Dendritic cell treated with granulocyte-macrophage colony-stimulating factor and Interleukin-4, amounts not matched to agents 40 ng/mL and 50 ng/mL, for 4 days (primary cell): ENCODE measurements around the gene FER1L5.

Experiments
- H3K27ac Mint-ChIP-seq: one replicate; pipeline ENCODE4 v1.8.0; 2022; ENCODE audit warnings: mild to moderate bottlenecking, mixed read lengths
- H3K27me3 Mint-ChIP-seq: one replicate; pipeline ENCODE4 v1.8.0; 2022; ENCODE audit warnings: mild to moderate bottlenecking, mixed read lengths
- H3K36me3 Mint-ChIP-seq: one replicate; pipeline ENCODE4 v1.8.0; 2022; ENCODE audit warnings: low read depth, mixed read lengths
- H3K4me1 Mint-ChIP-seq: one replicate; pipeline ENCODE4 v1.8.0; 2022; ENCODE audit warnings: low read depth, mixed read lengths
- H3K4me3 Mint-ChIP-seq: one replicate; pipeline ENCODE4 v1.8.0; 2022; ENCODE audit warnings: mild to moderate bottlenecking, moderate library complexity, mixed read lengths
- H3K9me3 Mint-ChIP-seq: one replicate; pipeline ENCODE4 v1.8.0; 2022; ENCODE audit warnings: mixed read lengths
- intact Hi-C: fragments of 100-400 bp; cut with micrococcal nuclease; formaldehyde crosslinking; loops from one replicate; pipeline ENCODE4 v1.15.0; 2022

Gene FER1L5

DNA sequence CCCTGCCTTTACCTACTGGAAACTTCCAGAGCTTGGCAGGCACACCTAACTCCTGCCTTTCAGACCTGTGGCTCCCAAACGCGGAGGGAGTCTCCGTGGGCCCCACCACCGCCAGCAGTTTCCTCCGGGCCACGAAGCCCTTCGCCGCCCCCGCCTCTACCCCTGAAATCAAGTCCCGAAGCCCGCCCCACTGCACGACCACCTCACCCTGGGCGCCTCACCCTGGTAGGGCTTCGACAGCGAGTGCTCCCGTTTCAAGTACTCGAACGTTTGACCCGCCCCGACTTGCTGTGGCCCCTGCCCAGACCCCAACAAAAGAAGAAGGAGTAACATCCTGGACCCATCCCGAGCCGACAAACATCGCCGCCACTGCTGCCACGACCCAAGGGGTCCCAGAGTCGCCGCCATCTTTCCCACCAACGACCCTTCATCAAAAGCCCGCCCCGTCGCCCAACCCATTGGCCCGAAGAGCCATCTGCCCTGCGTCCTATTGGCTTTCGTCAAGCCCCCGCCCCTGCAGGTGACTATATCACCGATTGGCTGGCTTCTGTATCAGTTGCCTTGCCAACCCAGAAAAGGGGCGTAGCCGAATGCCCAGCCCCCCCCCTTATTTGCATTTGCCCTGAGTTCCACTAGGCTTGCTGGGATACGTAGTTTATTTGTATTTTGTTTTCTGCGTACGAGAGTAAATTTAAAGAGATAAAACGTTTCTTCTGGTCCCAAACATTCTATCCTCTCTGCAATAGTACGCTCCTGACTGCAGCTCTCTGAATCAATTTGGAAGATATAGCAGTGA, 97.3 kb downstream of the FER1L5 start, which contains the start of gene LMAN2L:
LMAN2L (minus strand) TSS at position 432 of the 796 bp plus-strand sequence; CDS start at position 408, 24 bp downstream.
- peak within 1 kb of the TSS; percentile 94 for H3K4me3 Mint-ChIP-seq
- peak within 1 kb of the TSS; percentile 91 for H3K27ac Mint-ChIP-seq
- H3K27me3 Mint-ChIP-seq = no peaks in the 10 kb centered on the region
- peaks cover 24% of the 10 kb centered on the region for H3K4me1 Mint-ChIP-seq
- intact Hi-C loops = loop anchor here (1.0 kb wide), 2 partner anchors 20 to 103 kb away; partner anchors contain the start of gene CNNM4
- H3K9me3 Mint-ChIP-seq = no peaks in the 10 kb centered on the region
- H3K36me3 Mint-ChIP-seq = peaks cover 34% of the 10 kb centered on the region

DNA sequence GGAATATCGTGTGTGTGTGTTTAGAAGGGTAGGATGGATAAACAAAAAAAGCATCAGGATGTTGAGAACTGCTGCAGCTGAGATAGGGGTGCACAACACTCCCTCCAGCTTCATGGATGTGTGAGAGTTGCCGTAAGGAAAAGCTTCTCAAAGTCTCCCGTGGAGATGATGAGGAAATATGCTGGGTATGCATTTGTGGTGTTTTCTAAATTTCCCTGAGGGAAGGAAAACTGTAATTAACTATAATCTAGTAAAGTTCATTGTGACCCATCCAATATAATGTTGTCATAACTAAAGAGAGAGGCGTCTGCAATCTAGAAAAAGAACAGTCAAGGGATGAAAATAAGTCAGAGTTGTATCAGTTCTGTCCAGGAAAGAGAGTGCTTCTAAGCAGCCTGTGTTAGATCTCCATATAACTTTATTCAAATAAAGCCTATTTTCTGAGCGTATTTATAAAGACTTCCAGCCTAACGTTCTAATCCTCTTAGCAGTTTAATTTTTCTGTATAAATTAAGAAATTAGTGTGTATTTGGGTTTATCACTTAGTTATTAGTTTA, 104.6 kb downstream of the FER1L5 start:
- peaks cover 11% of the 10 kb centered on the region for H3K4me1 Mint-ChIP-seq
- no peak overlapping the region for H3K27ac Mint-ChIP-seq
- no peaks in the 10 kb centered on the region for H3K36me3 Mint-ChIP-seq
- no peaks in the 10 kb centered on the region for H3K9me3 Mint-ChIP-seq
- H3K27me3 Mint-ChIP-seq = peaks cover 11% of the 10 kb centered on the region
- H3K4me3 Mint-ChIP-seq = no peak overlapping the region
- intact Hi-C loops = no loop called here

DNA sequence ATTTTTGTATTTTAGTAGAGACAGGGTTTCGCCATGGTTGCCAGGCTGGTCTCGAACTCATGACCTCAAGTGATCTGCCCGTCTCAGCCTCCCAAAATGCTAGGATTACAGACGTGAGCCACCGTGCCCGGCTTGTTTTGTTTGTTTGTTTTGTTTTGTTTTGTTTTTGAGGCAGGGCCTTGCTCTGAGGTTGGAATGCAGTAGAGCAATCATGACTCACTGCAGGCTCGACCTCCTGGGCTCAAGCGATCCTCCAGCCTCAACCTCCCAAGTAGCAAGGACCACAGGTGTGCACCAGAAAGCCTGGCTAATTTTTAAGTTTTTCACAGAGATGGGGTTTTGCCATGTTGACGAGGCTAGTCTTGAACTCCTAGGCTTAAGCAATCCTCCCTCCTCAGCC, 109.2 kb downstream of the FER1L5 start:
- no peak overlapping the region for H3K4me3 Mint-ChIP-seq
- no peaks in the 10 kb centered on the region for H3K36me3 Mint-ChIP-seq
- H3K9me3 Mint-ChIP-seq = no peaks in the 10 kb centered on the region
- intact Hi-C loops = no loop called here
- H3K27ac Mint-ChIP-seq = no peak overlapping the region
- H3K27me3 Mint-ChIP-seq = peaks cover 11% of the 10 kb centered on the region
- peaks cover 11% of the 10 kb centered on the region for H3K4me1 Mint-ChIP-seq

DNA sequence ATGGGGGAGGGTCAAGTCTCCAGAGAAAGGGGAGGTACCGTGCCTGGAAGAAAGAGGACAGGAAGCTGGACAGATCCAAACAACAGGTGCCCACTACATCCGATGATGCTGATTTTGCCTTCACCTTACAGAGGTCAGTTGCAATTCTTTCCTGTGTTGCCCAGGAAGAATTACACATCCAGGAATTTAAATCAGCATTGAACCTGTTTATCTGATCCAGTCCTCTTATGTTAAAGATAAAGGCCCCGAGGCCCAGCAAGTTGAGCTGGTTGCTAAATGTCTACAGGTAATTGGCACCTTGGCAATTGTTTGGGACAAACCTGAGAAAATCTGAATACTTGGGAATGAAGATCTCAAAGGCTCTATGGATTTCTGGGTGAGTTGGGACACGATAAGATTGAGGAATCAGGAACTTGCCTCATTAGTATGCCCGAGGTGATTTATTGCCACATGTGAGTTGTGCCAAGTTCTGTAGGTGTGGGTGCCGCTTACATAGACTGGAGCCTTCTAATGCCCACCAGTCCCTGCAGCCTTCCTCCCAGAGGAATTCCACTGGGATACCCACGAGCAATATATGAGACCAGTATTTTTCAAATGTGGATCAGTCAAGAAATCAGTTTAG, 111.2 kb downstream of the FER1L5 start:
- Mint-ChIP-seq H3K4me1 (no peaks in the 10 kb centered on the region), H3K27ac (no peak overlapping the region), H3K4me3 (no peak overlapping the region), H3K9me3 (no peaks in the 10 kb centered on the region), H3K36me3 (no peaks in the 10 kb centered on the region), H3K27me3 (peaks cover 12% of the 10 kb centered on the region)
- intact Hi-C loops = no loop called here

DNA sequence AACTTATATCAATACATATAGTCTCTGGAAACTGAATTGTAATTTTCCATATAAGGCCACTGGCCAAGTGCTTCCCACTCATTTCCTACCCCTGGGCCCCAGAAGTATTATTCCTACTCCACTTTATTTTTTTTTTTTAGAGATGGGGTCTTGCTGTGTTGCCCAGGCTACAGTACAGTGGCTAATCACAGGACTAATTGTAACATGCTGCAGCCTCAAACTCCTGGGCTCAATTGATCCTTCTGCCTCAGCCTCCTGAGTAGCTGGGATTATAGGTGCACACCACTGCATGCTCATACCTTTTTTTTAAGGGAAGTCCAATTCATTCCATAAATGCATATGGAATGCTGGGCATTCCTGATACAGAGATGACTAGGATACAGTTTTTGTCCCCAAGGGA, 111.8 kb downstream of the FER1L5 start:
- Mint-ChIP-seq H3K9me3 (no peaks in the 10 kb centered on the region), H3K4me1 (peaks cover 4% of the 10 kb centered on the region), H3K27ac (no peak overlapping the region), H3K4me3 (no peak overlapping the region), H3K27me3 (peaks cover 12% of the 10 kb centered on the region), H3K36me3 (no peaks in the 10 kb centered on the region)
- intact Hi-C loops = no loop called here
